Retinal pigment epithelial cell (primary cell): ENCODE results near the gene FBXL2.

Source experiments
- DNase-seq: peaks from one replicate; pipeline ENCODE4 v3.0.0-alpha.2; 2010; ENCODE audit warnings: low read depth
- H3K4me3 ChIP-seq: 2 replicates; pipeline ENCODE4 v1.5.1; 2011; ENCODE audit warnings: mild to moderate bottlenecking, low read length, control low read depth, moderate library complexity
- TF ChIP-seq, protein P1 (sequence below): conservative IDR thresholded peaks from 2 replicates; pipeline ENCODE4 v1.5.1; 2011; ENCODE audit warnings: low read depth, low read length, control low read depth, inconsistent platforms

FBXL2 gene

DNA sequence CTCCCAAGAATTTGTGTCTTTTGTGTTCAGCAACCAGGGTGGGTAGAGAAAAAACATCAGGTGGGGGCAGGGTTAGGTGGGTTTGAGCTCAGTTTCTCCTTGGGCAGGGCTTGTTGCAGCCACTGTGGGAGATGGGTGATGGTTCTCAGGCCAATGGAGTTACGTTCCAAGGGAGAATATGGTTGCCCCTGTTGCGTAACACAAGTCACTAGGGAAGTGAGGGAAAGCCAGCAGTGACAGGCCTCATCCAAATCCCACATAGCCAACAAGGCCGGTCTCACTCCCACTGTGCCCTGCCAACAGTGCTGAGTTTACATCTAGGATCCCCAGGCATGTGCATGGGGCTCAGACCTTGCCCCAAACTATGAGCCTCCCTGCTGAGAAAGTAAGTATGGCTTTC, 7.9 kb upstream of the FBXL2 start:
- no peak overlapping the region for H3K4me3 ChIP-seq
- TF ChIP-seq, protein P1, sequence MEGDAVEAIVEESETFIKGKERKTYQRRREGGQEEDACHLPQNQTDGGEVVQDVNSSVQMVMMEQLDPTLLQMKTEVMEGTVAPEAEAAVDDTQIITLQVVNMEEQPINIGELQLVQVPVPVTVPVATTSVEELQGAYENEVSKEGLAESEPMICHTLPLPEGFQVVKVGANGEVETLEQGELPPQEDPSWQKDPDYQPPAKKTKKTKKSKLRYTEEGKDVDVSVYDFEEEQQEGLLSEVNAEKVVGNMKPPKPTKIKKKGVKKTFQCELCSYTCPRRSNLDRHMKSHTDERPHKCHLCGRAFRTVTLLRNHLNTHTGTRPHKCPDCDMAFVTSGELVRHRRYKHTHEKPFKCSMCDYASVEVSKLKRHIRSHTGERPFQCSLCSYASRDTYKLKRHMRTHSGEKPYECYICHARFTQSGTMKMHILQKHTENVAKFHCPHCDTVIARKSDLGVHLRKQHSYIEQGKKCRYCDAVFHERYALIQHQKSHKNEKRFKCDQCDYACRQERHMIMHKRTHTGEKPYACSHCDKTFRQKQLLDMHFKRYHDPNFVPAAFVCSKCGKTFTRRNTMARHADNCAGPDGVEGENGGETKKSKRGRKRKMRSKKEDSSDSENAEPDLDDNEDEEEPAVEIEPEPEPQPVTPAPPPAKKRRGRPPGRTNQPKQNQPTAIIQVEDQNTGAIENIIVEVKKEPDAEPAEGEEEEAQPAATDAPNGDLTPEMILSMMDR: no peak
- no peak for DNase-seq

DNA sequence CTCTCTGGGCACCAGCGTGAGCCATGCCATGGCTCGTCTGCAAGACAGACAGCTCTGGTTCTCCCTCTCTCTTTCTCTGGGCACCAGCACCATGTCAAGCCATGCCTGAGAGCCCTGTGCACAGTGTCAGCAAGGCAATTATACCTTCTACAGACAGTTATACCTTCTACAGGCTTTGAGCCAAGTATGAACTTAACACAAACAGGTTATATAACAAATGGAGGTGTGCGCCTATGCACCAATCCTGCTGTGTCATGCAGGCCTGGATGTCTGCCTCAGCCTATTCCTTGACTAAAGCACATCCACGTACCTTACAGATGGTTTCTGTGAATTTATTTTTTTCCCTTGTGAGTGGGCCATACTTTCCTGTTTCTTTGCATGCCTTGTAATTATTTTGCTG, 5.9 kb upstream of the FBXL2 start:
- H3K4me3 ChIP-seq: no peak overlapping the region
- TF ChIP-seq, protein P1: no peak
- DNase-seq: no peak

DNA sequence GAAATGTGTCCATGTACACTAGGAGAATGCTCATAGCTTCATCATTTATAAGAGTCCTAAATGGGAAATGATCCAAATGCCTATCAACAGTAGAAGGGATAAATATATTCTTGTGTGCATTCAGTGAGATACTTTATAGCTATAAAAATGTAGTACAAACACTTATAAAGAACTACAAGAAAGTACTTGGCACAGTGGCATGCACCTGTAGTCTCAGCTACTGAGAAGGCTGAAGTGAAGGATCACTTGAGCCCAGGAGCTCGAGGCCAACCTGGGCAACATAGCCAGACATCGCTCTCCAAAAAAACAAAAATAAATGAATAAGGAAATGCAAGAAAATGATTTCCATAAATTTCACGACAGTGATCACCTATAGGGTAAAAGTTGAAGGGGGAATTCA, 3.6 kb upstream of the FBXL2 start:
- TF ChIP-seq, protein P1: no peak
- no peak overlapping the region for H3K4me3 ChIP-seq
- no peak for DNase-seq

DNA sequence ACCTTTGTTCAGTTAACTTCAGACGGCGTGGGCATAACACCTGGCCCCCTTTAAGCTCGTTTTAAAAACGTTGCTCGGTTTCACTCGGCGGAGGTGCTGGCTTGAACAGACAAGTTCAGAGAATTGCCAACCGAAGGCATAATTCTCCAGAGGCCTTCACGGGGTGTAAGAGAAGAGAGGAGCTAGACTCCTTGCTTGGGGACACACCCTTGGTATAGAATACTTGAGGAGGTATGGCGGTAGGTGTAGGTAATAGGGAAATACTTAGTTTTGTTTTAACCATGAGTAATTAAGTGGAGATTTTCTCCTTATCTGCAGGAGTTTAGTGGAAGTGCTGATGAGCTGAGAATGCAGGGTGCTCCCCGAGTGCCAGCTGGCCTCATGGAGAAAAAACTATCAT, 921 bp downstream of the FBXL2 start:
- no peak for DNase-seq
- peak overlapping the region; percentile 79 for H3K4me3 ChIP-seq
- TF ChIP-seq, protein P1: no peak

DNA sequence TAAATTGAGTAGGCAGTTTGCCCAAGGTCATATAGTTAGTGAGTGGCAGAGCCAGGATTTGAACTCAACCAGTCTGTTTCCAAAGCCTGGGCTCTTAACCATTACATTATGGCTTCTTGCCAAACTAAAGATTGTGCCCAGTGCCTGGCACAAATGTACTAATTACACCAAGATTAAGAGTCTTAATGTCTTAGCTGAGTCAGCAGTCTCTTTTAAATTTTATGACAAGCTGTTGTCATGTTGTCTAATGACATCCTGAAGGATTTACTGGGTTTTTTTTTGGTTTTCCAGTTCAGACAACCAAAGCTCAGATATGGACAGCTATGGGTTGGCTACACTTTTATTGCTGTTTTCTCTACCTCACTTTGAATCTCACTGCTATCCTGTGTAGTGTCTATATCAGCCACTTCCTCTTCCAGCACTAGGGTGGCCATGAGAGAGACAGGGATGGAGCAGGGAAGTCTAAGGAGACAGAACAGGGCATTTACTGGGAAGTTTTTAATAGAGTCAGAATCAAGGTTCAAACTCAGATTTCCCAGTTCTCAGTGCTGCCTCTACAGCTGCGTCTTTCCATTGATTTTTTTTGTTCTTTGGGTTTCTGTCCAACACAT, 10.5 kb downstream of the FBXL2 start:
- H3K4me3 ChIP-seq: no peak overlapping the region
- TF ChIP-seq, protein P1: no peak
- no peak for DNase-seq

DNA sequence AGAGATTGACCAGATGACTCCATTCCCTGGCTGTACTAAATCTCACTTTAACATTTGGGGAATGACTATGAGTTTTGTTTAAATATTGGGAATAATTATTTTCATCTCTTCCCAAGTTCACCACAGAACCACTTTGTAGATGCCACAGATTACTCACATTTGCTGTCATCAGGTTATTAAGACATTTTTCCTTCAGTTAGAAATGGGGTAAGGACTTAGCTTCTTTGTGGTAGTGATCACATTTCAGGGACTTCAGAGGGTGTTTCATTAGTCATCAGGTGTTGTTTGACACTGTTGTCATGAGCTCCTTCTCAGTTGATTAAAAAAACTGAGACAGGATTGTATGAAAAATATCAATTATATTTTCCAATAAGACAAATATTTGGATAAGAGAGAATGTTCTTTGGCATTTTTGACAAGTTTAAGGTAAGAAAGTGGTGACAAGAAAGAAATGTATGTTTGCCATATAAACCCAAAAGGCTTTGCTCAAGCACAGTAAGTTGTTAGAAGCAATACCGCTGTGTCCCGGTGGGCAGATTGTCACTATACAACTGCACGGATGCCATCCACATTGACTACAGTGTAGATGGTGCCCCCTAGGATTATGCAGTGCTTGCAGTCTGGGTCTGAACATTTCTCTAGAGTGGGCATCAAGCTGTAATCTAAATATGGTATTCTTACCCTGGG, 22.3 kb downstream of the FBXL2 start:
- no peak overlapping the region for H3K4me3 ChIP-seq
- TF ChIP-seq, protein P1: peak; percentile 14
- no peak for DNase-seq

DNA sequence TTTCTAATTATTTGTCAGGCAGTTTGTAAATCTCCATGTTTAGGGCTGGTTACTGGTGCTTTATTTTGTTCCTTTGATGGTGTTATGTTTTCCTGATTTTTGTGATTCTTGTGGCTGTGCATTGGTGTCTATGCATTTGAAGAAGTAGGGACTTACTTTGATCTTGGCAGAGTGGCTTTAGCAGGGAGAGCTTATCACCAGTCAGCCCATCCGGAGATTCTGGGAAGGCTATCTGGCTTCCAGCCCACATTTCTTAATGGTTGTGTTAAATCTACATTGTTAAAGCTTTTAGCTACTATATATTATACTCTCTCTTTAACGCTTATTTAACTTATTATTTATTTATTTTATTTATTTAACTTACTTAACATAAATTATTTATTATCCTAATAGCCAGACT, 35.1 kb downstream of the FBXL2 start:
- TF ChIP-seq, protein P1: no peak
- no peak overlapping the region for H3K4me3 ChIP-seq
- DNase-seq: no peak
